Ovary (tissue), 3 donors: ENCODE measurements around the gene SEMA6B.

Source experiments
- CTCF ChIP-seq, 3 donors: fragments of 450-650 bp in 2 of 3; fragments of 200-600 bp in 1 of 3; IDR thresholded peaks; one replicate each; pipeline versions ENCODE4 v1.5.1 to v1.8.0; 2016 to 2022; ENCODE audit warnings: antibody characterized with exemption in 3 of 3, mild to moderate bottlenecking in 1 of 3
- EP300 ChIP-seq: sonication (generic); formaldehyde crosslinking; IDR thresholded peaks from one replicate; pipeline ENCODE4 v1.6.1; 2017; ENCODE audit warnings: antibody characterized with exemption
- donor health status: DM: no; HTN: no; CAD: no.

- TF ChIP-seq CTCF (IDR thresholded peaks at IDR 0.05), result no peak
- TF ChIP-seq EP300, result no peak
Observed at GRCh38 chr19:4521170-4521887, 38.2 kb downstream of the SEMA6B start.
